Measurements from ENCODE around the gene ITGB8.

ITGB8 gene

GRCh38 chr7:20447021-20447650 is 116.4 kb downstream of the ITGB8 start:
- no peak for TF ChIP-seq CTCF (IDR thresholded peaks at IDR 0.05; ENCODE audit: control insufficient read depth, extremely low read depth, insufficient read depth)
- no peak overlapping the region for H3K4me3 ChIP-seq (ENCODE audit: low read depth, low read length)
- no peak for DNase-seq (ENCODE audit: low read depth)

- no peak for DNase-seq (ENCODE audit: low read depth)
- H3K4me3 ChIP-seq (ENCODE audit: low read depth, low read length): no peak overlapping the region
- no peak for TF ChIP-seq CTCF (IDR thresholded peaks at IDR 0.05; ENCODE audit: control insufficient read depth, extremely low read depth, insufficient read depth)
Measured at GRCh38 chr7:20449176-20449575, 118.5 kb downstream of the ITGB8 start.

GRCh38 chr7:20450536-20450935 is 119.8 kb downstream of the ITGB8 start:
- no peak for TF ChIP-seq CTCF (IDR thresholded peaks at IDR 0.05; ENCODE audit: control insufficient read depth, extremely low read depth, insufficient read depth)
- DNase-seq (ENCODE audit: low read depth): no peak
- no peak overlapping the region for H3K4me3 ChIP-seq (ENCODE audit: low read depth, low read length)

GRCh38 chr7:20454202-20454601 is 123.5 kb downstream of the ITGB8 start:
- DNase-seq (ENCODE audit: low read depth): no peak
- no peak for TF ChIP-seq CTCF (IDR thresholded peaks at IDR 0.05; ENCODE audit: control insufficient read depth, extremely low read depth, insufficient read depth)
- no peak overlapping the region for H3K4me3 ChIP-seq (ENCODE audit: low read depth, low read length)

GRCh38 chr7:20456701-20457100 is 126.0 kb downstream of the ITGB8 start:
- TF ChIP-seq CTCF (IDR thresholded peaks at IDR 0.05; ENCODE audit: control insufficient read depth, extremely low read depth, insufficient read depth): no peak
- H3K4me3 ChIP-seq (ENCODE audit: low read depth, low read length): no peak overlapping the region
- DNase-seq (ENCODE audit: low read depth): no peak

GRCh38 chr7:20458521-20458920 is 127.8 kb downstream of the ITGB8 start:
- no peak overlapping the region for H3K4me3 ChIP-seq (ENCODE audit: low read depth, low read length)
- peak; percentile 14 for DNase-seq (ENCODE audit: low read depth)
- no peak for TF ChIP-seq CTCF (IDR thresholded peaks at IDR 0.05; ENCODE audit: control insufficient read depth, extremely low read depth, insufficient read depth)

GRCh38 chr7:20459419-20459818 is 128.7 kb downstream of the ITGB8 start:
- TF ChIP-seq CTCF (IDR thresholded peaks at IDR 0.05; ENCODE audit: control insufficient read depth, extremely low read depth, insufficient read depth): no peak
- no peak overlapping the region for H3K4me3 ChIP-seq (ENCODE audit: low read depth, low read length)
- no peak for DNase-seq (ENCODE audit: low read depth)
